Cardiac muscle cell (in vitro differentiated cells and primary cell): ENCODE measurements around the gene RAB33B. TPM values are rescaled to one million over a fixed set of nuclear protein-coding genes. Genes with fewer than 3 reads are reported as not detected.
"Not testable (repeated sequence)": the region's sequence is repeated elsewhere in the genome, so short reads cannot be mapped to it uniquely, and the experiment has no call there.

Experiments used
- DNase-seq, 2 donors: peaks; one replicate each; pipeline versions ENCODE4 v3.0.0 to v3.0.0-alpha.2; 2010 to 2017; ENCODE audit warnings: low read depth in 1 of 2, low spot score in 1 of 2
- H3K27ac ChIP-seq: fragments of 200-600 bp; sonication (generic); 2 replicates; pipeline ENCODE4 v1.5.1; 2016
- H3K27me3 ChIP-seq: fragments of 200-600 bp; sonication (generic); 2 replicates; pipeline ENCODE4 v1.6.0; 2016; ENCODE audit warnings: control low read depth
- H3K36me3 ChIP-seq: fragments of 200-600 bp; sonication (generic); 2 replicates; pipeline ENCODE4 v1.5.1; 2016; ENCODE audit warnings: control low read depth
- H3K4me1 ChIP-seq: fragments of 200-600 bp; sonication (generic); 2 replicates; pipeline ENCODE4 v1.8.1; 2017; ENCODE audit warnings: low read depth, mild to moderate bottlenecking, mixed run types
- H3K4me3 ChIP-seq: fragments of 200-600 bp; sonication (generic); 2 replicates; pipeline ENCODE4 v1.5.1; 2016; ENCODE audit warnings: mild to moderate bottlenecking
- H3K9me3 ChIP-seq: fragments of 200-600 bp; sonication (generic); 2 replicates; pipeline ENCODE4 v1.5.1; 2017; ENCODE audit warnings: low read depth, mild to moderate bottlenecking, control low read depth
- polyA plus RNA-seq: library from polyadenylated mRNA; unstranded; fragments of >200 nt; fragmentation: Nextera tagmentation; extraction: Ambion mirVana; gene quantifications from 2 replicates; pipeline ENCODE4 v1.2.1, GENCODE V29; 2016
- total RNA-seq: library from RNA; depleted of rRNA; stranded (reverse); fragments of >200 nt; gene quantifications from 2 replicates; pipeline ENCODE4 v1.2.3, GENCODE V29; 2016
- TF ChIP-seq, protein P1 (sequence below): IDR thresholded peaks from 2 replicates; pipeline ENCODE4 v1.5.1; 2012; ENCODE audit warnings: low read depth, mild to moderate bottlenecking, low read length

RAB33B gene
- total RNA-seq: 6.6 and 8.8 TPM in 2 replicates
- polyA plus RNA-seq: 8.4 and 10.4 TPM in 2 replicates

- Histone ChIP-seq H3K27ac (peak within 1 kb of the TSS; percentile 95), H3K4me1 (peaks cover 14% of the 10 kb centered on the region), H3K4me3 (peak within 1 kb of the TSS; percentile 93), H3K9me3 (no peaks in the 10 kb centered on the region), H3K27me3 (no peaks in the 10 kb centered on the region), H3K36me3 (no peaks in the 10 kb centered on the region)
- peak in 1 of 2 donors; percentile 94 for DNase-seq
- TF ChIP-seq, protein P1, sequence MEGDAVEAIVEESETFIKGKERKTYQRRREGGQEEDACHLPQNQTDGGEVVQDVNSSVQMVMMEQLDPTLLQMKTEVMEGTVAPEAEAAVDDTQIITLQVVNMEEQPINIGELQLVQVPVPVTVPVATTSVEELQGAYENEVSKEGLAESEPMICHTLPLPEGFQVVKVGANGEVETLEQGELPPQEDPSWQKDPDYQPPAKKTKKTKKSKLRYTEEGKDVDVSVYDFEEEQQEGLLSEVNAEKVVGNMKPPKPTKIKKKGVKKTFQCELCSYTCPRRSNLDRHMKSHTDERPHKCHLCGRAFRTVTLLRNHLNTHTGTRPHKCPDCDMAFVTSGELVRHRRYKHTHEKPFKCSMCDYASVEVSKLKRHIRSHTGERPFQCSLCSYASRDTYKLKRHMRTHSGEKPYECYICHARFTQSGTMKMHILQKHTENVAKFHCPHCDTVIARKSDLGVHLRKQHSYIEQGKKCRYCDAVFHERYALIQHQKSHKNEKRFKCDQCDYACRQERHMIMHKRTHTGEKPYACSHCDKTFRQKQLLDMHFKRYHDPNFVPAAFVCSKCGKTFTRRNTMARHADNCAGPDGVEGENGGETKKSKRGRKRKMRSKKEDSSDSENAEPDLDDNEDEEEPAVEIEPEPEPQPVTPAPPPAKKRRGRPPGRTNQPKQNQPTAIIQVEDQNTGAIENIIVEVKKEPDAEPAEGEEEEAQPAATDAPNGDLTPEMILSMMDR: no peak
These were observed at the start of gene RAB33B for GRCh38 chr4:139454111-139455045. TSS of gene RAB33B (plus strand) at chr4:139454121. CDS start at chr4:139454196, 75 bp downstream.

- no peaks in the 10 kb centered on the region for H3K27me3 ChIP-seq
- TF ChIP-seq, protein P1: no peak
These were observed 43.6 kb upstream of the RAB33B start for GRCh38 chr4:139410312-139410711.

DNA sequence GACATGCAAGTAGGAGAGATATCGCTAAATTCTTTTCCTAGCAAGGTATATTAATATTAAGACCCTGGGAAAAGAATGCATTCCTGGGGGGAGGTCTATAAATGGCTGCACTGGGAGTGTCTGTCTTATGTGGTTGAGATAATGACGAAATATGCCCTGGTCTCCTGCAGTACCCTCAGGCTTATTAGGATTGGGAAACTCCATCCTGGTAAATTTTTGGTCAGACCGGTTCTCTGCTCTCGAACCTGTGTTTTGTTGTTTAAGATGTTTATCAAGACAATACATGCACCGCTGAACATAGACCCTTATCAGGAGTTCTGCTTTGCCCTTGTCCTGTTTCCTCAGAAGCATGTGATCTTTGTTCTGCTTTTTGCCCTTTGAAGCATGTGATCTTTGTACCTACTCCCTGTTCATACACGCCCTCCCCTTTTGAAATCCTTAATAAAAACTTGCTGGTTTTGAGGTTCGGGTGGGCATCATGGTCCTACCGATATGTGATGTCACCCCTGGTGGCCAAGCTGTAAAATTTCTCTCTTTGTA lies 39.2 kb upstream of the RAB33B start:
- not testable (repeated sequence) for H3K27me3 ChIP-seq, H3K4me1 ChIP-seq, DNase-seq, H3K27ac ChIP-seq, H3K36me3 ChIP-seq, H3K9me3 ChIP-seq, H3K4me3 ChIP-seq

More at GRCh38 chr4:139410312-139410711, 43.6 kb upstream of the RAB33B start:
- Histone ChIP-seq H3K4me1 (peaks cover 9% of the 10 kb centered on the region), H3K36me3 (no peaks in the 10 kb centered on the region), H3K4me3 (no peak overlapping the region), H3K27ac (no peak overlapping the region), H3K9me3 (no peaks in the 10 kb centered on the region)
- DNase-seq: no peak

DNA sequence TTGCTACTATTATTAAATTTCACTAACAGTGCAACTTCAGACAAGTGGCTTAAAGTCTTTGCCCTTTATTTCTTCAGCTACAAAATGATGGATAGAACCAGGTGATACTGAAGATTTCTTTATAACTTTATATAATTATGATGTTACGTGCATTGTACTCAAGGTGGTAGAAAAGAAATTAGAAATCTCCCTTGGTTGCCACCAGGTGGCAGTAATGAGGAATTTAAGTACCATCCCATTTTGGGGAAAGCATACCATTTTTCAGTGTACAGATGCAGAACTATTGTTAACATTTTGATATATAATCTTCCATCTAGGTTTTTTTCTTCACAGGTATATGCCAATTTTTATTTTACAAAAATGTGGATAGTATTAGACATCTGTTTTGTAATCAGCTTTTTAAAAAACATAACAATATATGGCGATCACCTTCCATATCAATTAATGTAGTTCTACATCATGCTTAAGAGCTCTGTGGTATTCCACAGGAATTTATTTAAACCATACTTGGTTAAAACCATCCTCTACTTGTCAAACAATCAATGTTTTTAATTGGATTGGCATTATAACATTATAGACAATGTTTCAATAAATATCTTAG lies 37.7 kb upstream of the RAB33B start:
- H3K27ac ChIP-seq: no peak overlapping the region
- TF ChIP-seq, protein P1: peak; percentile 52
- no peak overlapping the region for H3K4me3 ChIP-seq
- no peaks in the 10 kb centered on the region for H3K9me3 ChIP-seq
- no peaks in the 10 kb centered on the region for H3K36me3 ChIP-seq
- H3K27me3 ChIP-seq: no peaks in the 10 kb centered on the region
- peak; percentile 28 to 77 for DNase-seq
- H3K4me1 ChIP-seq: no peaks in the 10 kb centered on the region

GRCh38 chr4:139419388-139419914 lies 34.5 kb upstream of the RAB33B start:
- TF ChIP-seq, protein P1: no peak
- Histone ChIP-seq H3K27ac (no peak overlapping the region), H3K4me3 (no peak overlapping the region), H3K36me3 (no peaks in the 10 kb centered on the region), H3K27me3 (no peaks in the 10 kb centered on the region), H3K9me3 (no peaks in the 10 kb centered on the region), H3K4me1 (no peaks in the 10 kb centered on the region)
- peak in 1 of 2 donors; percentile 92 for DNase-seq
